NT2/D1 (cell line): ENCODE measurements around the gene EBLN2.

ENCODE experiments used
- SUZ12 ChIP-seq: IDR thresholded peaks from 2 replicates; pipeline ENCODE4 v1.6.1; 2011; ENCODE audit not compliant: insufficient read length, insufficient read depth; ENCODE audit errors: extremely low read depth
- ZNF274 ChIP-seq: IDR thresholded peaks from 2 replicates; pipeline ENCODE4 v1.6.1; 2011; ENCODE audit warnings: mild to moderate bottlenecking, low read depth, low read length

DNA sequence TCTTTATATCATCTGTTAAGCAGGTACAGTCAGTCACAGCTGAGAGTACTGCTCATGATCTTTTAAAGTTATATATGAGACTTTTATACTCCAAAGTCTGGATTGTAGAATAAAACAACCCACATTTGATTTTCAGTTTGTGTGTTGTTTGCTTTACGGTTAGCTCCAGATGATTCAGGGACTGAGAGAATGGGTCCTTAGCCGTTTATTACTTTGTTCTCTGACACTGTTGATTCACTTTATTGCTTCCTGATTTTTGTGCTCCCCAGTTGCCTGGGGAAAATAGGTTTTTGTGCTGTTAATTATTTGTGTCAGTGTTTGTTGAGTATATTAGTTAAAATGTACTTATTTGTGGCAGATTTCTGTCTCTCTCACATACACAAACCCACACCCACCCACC is 8.6 kb upstream of the EBLN2 start:
- TF ChIP-seq ZNF274: no peak
- TF ChIP-seq SUZ12: no peak
